HG02885 (cell line): ENCODE measurements around the gene KLF2.

Experiments used
- ATAC-seq: cut with Tn5 transposase; IDR thresholded peaks from one replicate; pipeline ENCODE4 v1.9.1; 2021; ENCODE audit warnings: mild to moderate bottlenecking; ENCODE audit not compliant: unreplicated experiment, poor library complexity

The KLF2 gene

GRCh38 chr19:16361926-16362325 is 37.3 kb downstream of the KLF2 start:
- no peak for ATAC-seq

DNA sequence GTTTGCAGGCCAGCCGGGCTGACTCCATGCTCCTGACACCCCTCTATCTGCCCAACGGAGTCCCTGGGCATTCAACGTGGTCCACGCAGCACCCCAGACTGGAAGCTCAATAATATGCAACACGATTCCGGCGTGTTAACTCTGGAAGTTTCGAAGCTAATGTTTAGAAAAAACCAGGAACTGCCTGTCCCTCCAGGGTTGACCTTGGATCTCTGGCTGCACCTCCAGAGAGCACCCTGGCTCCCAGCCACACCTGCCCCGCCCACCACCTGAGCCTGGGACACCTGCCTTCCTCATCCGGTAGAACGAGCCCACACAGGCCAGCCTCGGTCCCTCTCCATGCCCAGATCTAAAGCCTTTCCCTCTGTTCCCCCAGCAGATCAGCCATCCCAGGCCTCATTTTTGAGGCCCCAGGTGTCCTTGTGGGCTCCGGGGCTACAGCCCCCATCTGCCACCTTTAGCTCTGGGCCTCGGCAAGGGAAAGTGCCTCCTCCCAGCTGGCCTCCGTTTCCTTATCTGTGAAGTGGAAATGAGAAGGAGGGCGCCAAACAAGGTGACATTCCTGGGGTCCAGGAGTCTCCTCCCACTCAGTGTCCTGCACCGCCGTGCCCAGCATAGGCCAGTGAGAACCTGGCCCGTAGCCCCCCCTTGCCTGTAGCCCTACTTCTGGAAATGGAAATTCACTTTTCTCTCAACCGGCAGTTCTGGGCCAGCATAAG is 38.7 kb downstream of the KLF2 start:
- no peak for ATAC-seq

DNA sequence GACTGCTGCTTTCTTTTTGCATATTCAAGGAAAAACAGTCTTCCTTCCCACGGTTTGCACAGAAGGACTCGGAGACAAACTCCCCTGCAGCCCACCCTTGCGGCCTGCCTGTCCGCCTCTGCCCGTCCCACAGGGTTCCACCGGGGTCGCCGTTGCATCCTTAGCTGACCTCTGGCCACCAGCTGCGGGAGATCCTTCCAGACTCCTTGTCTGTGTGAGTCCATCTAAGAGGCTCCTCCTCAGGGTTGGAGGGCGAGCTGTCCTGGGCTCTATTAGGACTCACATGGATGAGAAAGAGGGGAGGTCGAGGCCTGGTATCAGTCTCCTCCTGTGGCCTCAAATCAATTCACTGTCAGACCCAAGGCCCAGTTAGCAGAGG is 39.2 kb downstream of the KLF2 start:
- no peak for ATAC-seq

DNA sequence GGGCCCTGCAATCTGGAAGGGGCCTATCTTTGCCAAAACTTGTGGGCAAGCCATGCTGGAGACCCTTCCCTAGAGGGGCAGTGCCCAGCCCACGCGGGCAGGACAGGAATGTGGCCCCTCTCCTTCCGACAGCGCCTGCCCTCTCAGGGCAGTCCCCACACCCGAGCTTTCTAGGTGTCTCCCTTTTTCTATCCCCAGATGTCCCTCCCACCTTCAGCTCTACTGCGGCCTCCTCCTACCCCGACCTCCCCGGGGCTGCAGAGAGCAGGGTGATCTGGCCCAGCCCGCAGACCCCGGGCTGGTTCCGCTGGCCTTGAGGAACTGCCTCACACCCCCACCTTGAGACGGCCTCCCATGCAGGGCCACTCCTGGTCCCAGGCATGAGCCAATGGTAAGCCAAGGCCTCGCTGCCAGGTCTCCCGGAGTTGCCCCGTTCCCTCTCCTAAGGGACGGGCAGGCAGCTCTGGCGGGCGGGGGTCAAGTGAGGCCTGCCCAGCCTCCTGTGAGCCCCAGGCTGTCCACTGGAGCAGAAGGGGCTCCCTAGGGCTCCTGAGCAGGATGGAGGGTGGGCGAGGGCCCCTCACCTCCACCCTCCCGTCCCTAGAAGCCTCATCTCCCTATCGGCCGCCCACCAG is 39.7 kb downstream of the KLF2 start:
- ATAC-seq: no peak

DNA sequence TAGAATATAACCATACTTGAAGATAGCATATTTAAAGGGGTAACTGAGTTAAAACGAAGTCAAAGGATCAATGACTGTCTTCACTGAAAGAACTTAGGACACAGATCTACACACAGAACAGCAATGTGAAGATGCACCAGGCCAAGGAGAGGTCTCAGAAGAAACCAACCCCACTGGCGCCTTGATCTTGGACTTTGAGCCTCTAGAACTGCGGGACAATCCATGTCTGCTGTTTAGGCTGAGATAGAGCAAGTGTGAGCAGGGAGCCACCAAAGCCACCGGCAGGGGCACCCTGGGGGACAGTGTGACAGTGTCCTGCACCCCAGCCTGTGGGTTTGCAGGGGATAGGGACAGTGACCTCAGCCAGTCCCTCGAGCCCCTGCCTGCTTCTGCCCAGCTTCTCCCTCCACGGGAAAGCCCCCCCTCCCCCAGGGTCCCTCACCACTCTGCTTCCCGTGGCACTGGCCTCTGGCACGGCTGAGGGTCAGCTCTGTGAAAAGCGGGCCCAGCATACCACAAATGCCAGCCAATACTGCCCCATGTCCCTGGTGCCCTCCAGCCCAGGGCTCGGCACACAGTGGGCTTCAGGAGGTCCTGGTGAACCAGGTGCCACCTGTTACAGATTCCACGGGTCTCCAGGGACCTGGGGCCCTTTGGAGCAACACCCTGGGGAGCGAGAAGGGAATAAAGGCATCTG is 40.8 kb downstream of the KLF2 start:
- ATAC-seq: no peak

- ATAC-seq: no peak
These were observed 41.4 kb downstream of the KLF2 start for GRCh38 chr19:16366056-16366432.

DNA sequence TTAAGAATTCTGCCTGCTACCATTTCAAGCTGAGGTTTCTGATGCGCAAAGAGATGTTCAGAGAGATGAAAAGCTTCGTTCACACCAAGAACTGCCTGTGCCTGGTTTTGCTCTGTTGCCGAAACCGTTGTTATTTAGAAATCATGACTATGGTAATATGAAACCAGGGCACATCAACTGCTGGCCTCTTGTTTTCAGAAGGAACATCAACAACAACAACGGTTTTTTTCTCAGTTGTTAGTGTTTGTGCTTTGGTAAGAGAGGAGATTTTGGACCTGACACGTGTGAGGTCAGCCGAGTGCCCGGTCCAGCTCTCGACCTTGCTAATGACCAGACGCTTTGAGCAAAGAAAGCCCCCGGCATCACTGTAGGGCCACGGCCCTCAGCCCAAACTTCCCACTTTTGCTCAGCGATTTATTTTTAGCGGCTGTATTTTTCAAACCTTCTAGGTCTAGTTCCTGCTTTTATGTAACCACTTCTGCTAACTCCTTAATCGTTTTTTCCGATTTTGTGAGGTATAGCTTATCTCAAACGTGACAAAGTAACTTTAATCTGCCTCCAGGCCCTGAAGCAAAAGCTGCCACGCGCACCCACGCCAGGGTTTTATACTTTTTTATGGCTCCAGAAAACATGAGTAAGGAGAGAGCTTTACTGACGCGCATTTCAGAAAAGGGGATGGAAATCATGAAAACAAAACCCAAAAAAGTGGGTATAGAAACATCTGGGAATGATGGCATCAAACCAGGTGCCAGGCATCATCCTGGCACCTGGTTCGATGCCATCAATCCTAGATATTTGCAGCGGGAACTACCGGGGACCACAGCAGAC is 42.0 kb downstream of the KLF2 start:
- peak; percentile 49 for ATAC-seq

DNA sequence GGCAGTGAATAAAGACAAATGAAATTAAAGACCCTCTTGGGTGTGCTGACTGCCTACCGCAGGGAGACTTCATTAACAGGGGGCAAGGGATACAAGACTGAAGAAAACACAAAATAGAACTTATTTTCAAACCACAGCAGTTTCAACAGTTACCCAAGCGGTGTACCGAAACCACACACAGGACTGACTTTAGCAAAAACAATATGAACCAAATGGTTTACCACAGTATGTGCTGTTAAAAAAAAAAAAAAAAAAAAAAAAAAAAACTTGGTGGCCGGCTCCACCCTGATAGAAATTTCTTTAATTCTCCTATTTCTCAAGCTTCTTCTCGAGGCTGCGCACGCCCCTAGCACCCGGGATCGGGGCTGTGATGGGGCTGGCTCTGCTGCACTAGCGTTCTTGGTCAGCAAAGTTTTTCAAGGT is 42.6 kb downstream of the KLF2 start:
- ATAC-seq: peak; percentile 37

- no peak for ATAC-seq
These were observed 44.0 kb downstream of the KLF2 start for GRCh38 chr19:16368385-16369305.

DNA sequence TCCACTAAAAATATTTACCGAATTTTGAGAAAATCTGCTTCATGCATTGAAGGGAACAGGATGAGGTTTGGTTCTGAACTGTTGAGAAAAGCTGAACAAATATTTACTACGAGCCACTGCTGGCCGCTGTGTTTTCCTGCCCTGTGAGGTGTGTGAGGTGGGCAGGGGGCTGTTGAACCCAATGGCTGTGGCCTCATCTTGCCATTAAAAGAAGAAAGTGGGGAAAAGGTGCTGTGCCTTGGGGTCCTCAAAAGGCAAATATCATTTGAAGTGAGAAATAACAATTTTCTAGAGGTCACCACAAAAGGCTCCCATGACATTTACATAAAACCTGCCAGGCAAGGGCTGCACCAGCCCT is 44.7 kb downstream of the KLF2 start:
- ATAC-seq: no peak

GRCh38 chr19:16369664-16370576 is 45.3 kb downstream of the KLF2 start:
- ATAC-seq: no peak

DNA sequence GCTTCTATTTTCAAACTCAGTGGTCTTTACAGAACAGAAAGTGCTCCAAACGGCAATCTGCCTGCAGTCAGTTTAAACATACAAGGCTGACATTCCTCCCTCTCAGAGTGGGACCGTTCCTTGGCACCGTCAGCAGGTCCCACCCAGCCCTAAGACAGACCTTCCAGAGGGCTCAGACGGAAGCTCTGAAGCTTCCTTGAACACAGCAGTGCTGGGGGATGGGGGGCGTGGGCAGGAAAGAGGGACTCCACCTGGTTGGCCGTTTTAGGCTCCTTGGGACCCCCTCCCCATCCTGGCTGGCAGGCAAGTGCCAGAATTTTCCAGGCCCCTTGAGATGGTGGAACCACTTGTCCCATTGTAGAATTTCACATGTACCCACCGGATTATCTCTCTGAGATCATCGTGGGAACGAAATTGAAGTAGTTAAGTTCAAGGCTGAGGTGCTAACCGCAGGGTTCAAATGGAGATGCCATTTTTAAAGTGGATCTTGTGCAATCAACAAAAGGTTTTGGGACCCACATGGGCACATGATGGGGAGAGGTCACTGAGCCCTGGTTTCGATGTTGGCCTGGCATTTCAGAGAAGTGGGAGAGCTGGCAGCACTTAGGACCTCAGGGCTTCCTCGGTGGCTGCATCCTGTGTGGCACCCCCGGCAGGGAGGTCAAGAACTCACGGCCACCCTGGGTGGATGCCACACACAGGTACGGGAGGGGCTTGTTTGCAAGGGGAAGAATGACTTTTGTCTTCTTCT is 46.2 kb downstream of the KLF2 start:
- no peak for ATAC-seq

- ATAC-seq: peak; percentile 66
These were observed 46.9 kb downstream of the KLF2 start for GRCh38 chr19:16371540-16371986.

DNA sequence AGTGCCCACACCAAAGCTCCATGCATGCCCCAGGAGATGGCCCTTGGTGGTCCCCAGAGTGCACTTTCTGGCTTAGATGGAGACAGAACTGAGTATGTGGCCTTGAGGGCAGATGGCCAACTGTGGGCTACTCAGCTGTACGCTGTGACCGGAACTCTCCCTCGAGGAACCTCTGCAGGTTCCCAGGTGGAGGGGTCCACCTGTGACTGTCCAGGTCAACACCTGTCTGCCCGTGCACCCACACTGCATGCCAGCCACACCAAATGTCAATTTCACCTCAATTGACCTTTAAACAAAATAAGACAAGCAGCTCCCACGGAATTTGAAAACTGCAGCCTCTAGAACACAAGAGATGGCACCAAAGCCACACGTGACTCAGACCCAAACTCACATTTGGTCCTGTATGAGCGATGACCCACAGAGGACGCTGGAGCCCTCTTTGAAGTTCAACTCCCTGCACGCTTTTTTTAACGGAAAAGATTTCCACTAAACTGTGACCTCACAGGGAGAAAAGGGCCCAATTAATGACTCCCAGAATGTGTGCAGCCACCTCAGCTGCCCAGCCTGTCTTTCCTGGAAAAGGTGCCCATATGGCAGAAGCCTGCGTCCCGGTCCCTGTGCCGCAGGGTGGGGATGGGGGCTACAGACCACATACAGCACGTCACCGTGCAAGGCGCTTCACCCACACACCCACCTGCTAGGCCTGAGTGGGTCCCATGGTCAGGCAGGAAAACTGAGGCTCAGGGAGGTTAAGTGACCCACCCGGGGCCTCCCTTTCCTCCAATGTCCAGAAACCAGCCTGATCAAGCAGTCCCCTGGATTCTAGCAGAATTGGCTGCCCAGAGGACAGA is 47.7 kb downstream of the KLF2 start:
- ATAC-seq: no peak

DNA sequence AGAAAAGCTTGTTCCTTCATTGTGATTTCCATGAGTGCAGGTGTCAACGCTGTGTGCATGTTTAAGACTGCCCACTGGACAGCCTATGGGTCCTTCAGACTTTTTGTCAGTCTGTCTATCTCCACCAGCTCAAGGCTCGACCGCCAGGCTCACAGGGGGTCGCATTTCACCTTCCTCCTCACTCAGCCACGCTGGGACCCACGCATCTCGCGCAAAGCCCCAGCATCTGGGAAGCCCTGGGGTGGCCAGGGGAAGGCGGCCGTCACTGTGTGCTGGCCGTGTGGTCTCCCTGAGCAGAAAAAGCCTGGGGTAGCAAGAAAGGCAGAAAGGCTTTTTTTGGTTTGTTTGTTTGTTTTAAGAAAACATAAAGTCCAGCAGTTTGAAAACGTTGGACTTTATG is 48.5 kb downstream of the KLF2 start:
- ATAC-seq: no peak

DNA sequence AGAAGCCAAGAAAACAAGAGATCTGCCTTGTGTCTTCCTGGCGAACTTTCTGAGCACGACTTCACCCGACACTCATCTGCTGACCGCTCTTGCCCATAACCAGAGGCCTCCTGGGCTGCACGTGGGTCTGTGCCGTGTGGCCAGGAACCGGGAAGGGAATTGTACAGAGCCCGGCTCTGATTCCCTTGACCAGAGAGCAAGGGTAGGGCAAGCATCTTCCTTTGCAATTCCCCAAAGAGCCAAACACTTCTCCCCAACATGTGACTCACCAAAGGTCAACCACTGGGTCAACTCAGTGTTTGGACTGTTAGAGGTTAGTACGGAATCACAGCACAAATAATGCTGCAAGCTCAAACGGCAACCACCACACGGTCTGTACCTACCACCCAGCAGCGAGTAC is 48.9 kb downstream of the KLF2 start:
- ATAC-seq: no peak

- ATAC-seq: no peak
These were observed 49.4 kb downstream of the KLF2 start for GRCh38 chr19:16373989-16374388.
